GM19240 (cell line): Measurements from ENCODE around the gene TBX5.

Experiments
- DNase-seq: peaks from one replicate; pipeline ENCODE4 v3.0.0; 2011; ENCODE audit warnings: low spot score; ENCODE audit not compliant: insufficient read length

The TBX5 gene

GRCh38 chr12:114321524-114321923 lies 84.4 kb downstream of the TBX5 start:
- no peak for DNase-seq

GRCh38 chr12:114320968-114321367 lies 85.0 kb downstream of the TBX5 start:
- DNase-seq, result no peak

GRCh38 chr12:114320101-114320500 lies 85.8 kb downstream of the TBX5 start:
- no peak for DNase-seq

- DNase-seq, result no peak
These were observed 86.5 kb downstream of the TBX5 start for GRCh38 chr12:114319422-114319821.

GRCh38 chr12:114318984-114319383 lies 87.0 kb downstream of the TBX5 start:
- DNase-seq, result no peak

GRCh38 chr12:114316076-114316475 lies 89.9 kb downstream of the TBX5 start:
- DNase-seq, result no peak

- no peak for DNase-seq
These were observed 90.8 kb downstream of the TBX5 start for GRCh38 chr12:114314974-114315720.

GRCh38 chr12:114314403-114314802 lies 91.5 kb downstream of the TBX5 start:
- no peak for DNase-seq

GRCh38 chr12:114313910-114314309 lies 92.0 kb downstream of the TBX5 start:
- no peak for DNase-seq

GRCh38 chr12:114311974-114312373 lies 94.0 kb downstream of the TBX5 start:
- DNase-seq, result no peak

- no peak for DNase-seq
These were observed 99.3 kb downstream of the TBX5 start for GRCh38 chr12:114306646-114307045.

- no peak for DNase-seq
These were observed 100.5 kb downstream of the TBX5 start for GRCh38 chr12:114305446-114305845.
